ENCODE data around the gene C17orf113. TPM values are rescaled to one million over a fixed set of nuclear protein-coding genes. Genes with fewer than 3 reads are reported as not detected.

Gene C17orf113
- total and polyA plus RNA-seq, 2 of the 4 experiments (the other 2 are of a cell fraction): under 0.01 to 0.03 TPM

DNA sequence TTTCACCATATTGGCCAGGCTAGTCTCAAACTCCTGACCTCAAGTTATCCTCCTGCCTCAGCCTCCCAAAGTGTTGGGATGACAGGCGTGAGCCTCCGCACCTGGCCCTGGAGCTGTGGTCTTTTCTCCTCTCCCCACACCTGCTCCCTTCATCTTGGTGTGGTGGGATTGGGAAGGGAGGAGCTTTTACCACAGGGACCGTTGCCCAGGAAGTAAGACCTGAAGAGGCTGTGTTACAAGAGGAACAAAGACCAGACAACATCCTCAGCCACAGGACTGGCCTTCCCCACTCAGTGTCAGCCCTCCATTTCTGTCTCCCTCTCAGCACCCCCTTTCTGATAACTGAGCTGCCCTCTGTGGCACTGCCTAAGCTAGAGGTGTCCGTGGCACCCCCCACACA, 9.4 kb upstream of the C17orf113 start:
- H2AK5ac ChIP-seq (ENCODE audit: low read depth, low read length): no peak overlapping the region
- no peak overlapping the region for H2BK20ac ChIP-seq (ENCODE audit: low read depth, low read length)
- H3K9me1 ChIP-seq (ENCODE audit: insufficient read depth, low read length): peaks cover 3% of the 10 kb centered on the region; the same call in 1 of the 2 replicates
- H4K8ac ChIP-seq (ENCODE audit: low read depth in 2 of 2, low read length in 2 of 2): no peak overlapping the region
- no peaks in the 10 kb centered on the region for H4K20me1 ChIP-seq (ENCODE audit: insufficient read depth, low read length)
- no peak overlapping the region for H4K91ac ChIP-seq (ENCODE audit: insufficient read depth, low read depth, low read length)
- TF ChIP-seq NFE2L2 (IDR thresholded peaks at IDR 0.05; ENCODE audit: low read depth, low read length): no peak
- no peak for TF ChIP-seq MAFK (IDR thresholded peaks at IDR 0.05; ENCODE audit: low read depth, low read length)
- DNase-seq: no peak
- dilution Hi-C loops (cut with HindIII; ENCODE audit: low sequenced_read_pairs, unreplicated experiment) (no loop called here), intact Hi-C loops (cut with micrococcal nuclease) (no loop called here), in situ Hi-C loops (cut with MboI; ENCODE audit: low sequenced_read_pairs) (no loop called here)
- no peaks in the 10 kb centered on the region for H3K36me3 ChIP-seq (ENCODE audit: control insufficient read depth, insufficient read depth, low read length)
- H3K27ac ChIP-seq (ENCODE audit: insufficient read depth, low read length): no peak overlapping the region
- H3K79me1 ChIP-seq (ENCODE audit: low read depth in 1 of 2, low read length in 2 of 2): no peaks in the 10 kb centered on the region
- H3K4me2 ChIP-seq (ENCODE audit: low read depth, low read length): no peak overlapping the region
- no peak overlapping the region for H2BK15ac ChIP-seq (ENCODE audit: low read depth, low read length)
- ChIA-PET CTCF (no interaction called here), POLR2A (ENCODE audit: unreplicated experiment) (no interaction called here)
- H2AK9ac ChIP-seq (replicated peaks; ENCODE audit: low read depth, low read length, poor library complexity): peak overlapping the region; percentile 90
- no peak overlapping the region for H3K9ac ChIP-seq (ENCODE audit: low read depth, low read length)
- no TSS peak for BruUV-seq (replicated peaks)
- no peak overlapping the region for H3K4me3 ChIP-seq (ENCODE audit: insufficient read depth, low read depth, low read length)
- no peak for ATAC-seq (ENCODE audit: low read depth)
- no peak overlapping the region for H4K5ac ChIP-seq (ENCODE audit: low read depth, low read length)
- no peak overlapping the region for H2AFZ ChIP-seq (replicated peaks; ENCODE audit: low read length, poor library complexity)
- WGBS, 2 experiments (ENCODE audit: extremely low coverage in 2 of 2, insufficient read length in 1 of 2): no CpG with 5 or more reads among the region's 4 CpGs
- no peak overlapping the region for H3K18ac ChIP-seq (ENCODE audit: low read depth, low read length)
- H3K27me3 ChIP-seq (ENCODE audit: control insufficient read depth, insufficient read depth, low read length): peaks cover 54% of the 10 kb centered on the region
- no peak overlapping the region for H2BK5ac ChIP-seq (ENCODE audit: low read depth, low read length, poor library complexity, severe bottlenecking)
- H3K4ac ChIP-seq (ENCODE audit: low read depth, low read length): no peak overlapping the region
- H2BK120ac ChIP-seq (ENCODE audit: low read depth, low read length): no peak overlapping the region
- H3K56ac ChIP-seq (ENCODE audit: extremely low read depth, insufficient read depth, low read length): no peak overlapping the region
- no peaks in the 10 kb centered on the region for H3K4me1 ChIP-seq (ENCODE audit: control insufficient read depth, insufficient read depth, low read length)
- no peak overlapping the region for H3K23ac ChIP-seq (ENCODE audit: low read depth, low read length)
- H3K14ac ChIP-seq (replicated peaks; ENCODE audit: low read depth, low read length): no peak overlapping the region
- H3K9me3 ChIP-seq (ENCODE audit: control insufficient read depth, insufficient read depth, low read length): no peaks in the 10 kb centered on the region

Measured in IMR-90 (cell line).